Cortex of kidney (tissue), 1 donor: Measurements from ENCODE around the gene OR2T1.
"Not testable (repeated sequence)": the region's sequence is repeated elsewhere in the genome, so short reads cannot be mapped to it uniquely, and the experiment has no call there.

Source experiments
- DNase-seq: peaks from one replicate; lab custom pipeline; 2025; lab: John Stamatoyannopoulos, UW

Gene OR2T1

GRCh38 chr1:248434913-248435312, 32.1 kb downstream of the OR2T1 start:
- DNase-seq = not testable (repeated sequence)

GRCh38 chr1:248436303-248436702, 33.5 kb downstream of the OR2T1 start:
- DNase-seq = not testable (repeated sequence)

DNA sequence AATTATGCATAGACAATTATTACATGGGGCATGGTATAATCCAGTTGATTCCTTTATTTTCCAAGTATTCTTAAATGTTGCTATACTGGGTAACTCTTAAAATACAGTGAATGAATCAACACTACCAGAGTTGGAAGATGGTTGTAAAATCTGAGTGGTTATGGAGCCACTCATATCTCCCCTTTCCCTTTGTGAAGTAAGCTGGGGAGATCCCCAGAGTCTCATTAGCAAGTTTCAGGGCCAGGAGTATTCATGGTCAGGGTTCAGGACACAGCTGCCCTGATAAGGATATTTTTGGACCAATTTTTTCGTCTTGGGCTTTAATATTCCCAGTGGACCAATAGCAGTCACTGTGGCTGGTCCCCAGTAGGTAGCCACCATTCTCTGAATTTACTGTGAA, 35.8 kb downstream of the OR2T1 start:
- not testable (repeated sequence) for DNase-seq

GRCh38 chr1:248439283-248439682, 36.4 kb downstream of the OR2T1 start:
- DNase-seq = not testable (repeated sequence)

GRCh38 chr1:248442500-248443277, 39.8 kb downstream of the OR2T1 start:
- DNase-seq = not testable (repeated sequence)

DNA sequence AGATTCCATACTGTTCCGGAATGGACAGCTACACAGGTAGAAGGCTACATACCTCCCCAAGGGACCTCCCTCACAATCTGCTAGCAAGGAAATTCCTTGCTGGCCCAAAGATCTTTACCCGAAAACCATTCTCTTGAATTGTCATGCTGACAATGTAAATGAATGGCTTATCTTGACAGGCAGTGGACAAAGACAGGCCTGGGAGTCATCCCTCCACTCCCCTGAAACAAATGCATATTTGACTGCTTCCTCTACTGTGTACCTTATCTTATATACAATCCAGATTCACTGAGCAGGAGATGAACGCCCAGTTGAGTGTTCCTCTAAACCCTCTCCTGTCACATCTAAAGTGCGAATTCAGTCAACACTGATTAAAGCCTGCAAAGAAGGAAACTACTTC, 41.8 kb downstream of the OR2T1 start:
- not testable (repeated sequence) for DNase-seq

- DNase-seq = not testable (repeated sequence)
These were observed 42.6 kb downstream of the OR2T1 start, which contains the start of gene OR2T2 for GRCh38 chr1:248445399-248445798. Gene OR2T2, plus strand, starts transcription at chr1:248445637. Its CDS starts 7,161 bp downstream, at chr1:248452798.

- DNase-seq = not testable (repeated sequence)
These were observed 45.7 kb downstream of the OR2T1 start for GRCh38 chr1:248448409-248449074.

GRCh38 chr1:248449821-248450465, 47.1 kb downstream of the OR2T1 start:
- not testable (repeated sequence) for DNase-seq

DNA sequence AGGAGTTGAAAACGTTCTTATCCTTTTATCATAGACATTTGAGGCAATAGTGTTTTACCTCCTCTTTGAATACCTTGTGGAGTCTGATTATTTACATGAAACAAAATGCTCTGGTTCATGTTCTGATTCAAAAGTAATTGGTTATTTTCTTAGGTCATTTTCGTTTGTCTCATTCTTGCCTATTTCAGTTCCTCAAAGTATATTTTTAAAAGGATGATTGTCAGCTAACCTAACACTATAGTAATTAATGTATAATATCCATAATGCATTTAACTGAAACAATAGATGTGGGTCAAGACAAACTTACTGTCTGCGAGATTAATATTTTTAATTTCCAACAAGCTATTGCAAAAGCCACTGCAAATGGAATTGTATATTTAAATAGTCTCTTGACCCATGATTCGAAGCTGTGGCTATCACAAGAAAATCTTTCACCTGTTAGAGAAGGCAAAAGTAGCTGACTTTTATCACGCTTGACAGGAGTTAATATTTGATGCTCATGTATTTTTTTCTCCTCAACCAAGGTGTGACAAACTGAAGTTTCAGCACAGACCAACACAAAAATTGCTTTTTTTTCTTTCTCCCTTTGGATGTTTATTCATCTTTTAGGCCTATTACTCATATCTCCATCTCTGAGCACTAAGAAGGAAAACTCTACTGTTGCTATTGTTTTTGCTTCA, 47.8 kb downstream of the OR2T1 start:
- not testable (repeated sequence) for DNase-seq

DNA sequence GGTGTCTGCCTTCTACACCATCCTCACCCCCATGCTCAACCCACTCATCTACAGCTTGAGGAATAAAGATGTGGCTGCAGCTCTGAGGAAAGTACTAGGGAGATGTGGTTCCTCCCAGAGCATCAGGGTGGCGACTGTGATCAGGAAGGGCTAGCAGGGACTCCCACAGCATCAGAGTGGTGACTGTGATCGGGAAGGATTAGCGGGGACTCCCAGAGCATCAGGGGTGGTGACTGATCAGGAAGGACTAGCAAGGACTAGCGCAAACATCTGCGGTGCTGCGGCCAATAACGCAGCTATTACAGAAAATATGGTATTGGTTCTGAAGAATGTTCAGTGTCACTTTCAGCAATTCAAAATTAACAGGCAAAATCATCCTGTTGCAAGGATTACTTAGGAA, 50.8 kb downstream of the OR2T1 start:
- DNase-seq = not testable (repeated sequence)

DNA sequence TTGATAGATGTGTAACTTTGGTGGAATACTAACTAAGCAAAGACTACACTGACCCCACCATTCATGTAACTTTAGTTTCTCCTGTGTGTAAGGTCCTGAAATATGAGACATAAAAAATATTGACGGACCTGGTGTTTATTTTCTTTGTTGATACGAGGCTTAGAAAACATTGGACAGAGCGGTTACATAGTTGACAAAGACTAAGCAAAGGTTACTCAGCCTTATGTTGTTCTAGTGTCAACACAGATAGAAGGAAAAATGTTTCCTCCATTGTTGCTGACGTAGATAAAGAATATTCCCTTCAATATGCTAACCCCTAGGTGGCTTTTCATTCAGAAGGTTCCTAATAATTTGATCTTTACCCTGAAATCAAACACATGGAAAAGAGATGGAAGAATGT, 52.2 kb downstream of the OR2T1 start:
- DNase-seq = not testable (repeated sequence)

DNA sequence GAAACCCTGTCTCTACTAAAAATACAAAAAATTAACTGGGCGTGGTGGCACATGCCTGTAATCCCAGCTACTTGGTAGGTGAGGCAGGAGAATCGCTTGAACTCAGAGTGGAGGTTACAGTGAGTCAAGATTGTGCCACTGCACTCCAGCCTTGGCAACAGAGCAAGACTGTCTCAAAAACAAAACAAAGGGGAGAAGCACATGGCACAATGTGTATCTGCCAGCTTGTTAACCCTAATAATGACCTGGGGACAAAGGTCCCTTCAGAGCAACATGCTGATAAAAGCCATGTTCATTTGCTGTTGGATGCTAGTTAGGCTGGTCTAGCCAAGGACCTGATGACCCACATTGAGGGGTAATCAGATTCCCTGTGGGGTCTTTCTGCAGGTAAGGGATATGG, 53.8 kb downstream of the OR2T1 start:
- DNase-seq = not testable (repeated sequence)
